ENCODE measurements around the gene MEIS1.

DNA sequence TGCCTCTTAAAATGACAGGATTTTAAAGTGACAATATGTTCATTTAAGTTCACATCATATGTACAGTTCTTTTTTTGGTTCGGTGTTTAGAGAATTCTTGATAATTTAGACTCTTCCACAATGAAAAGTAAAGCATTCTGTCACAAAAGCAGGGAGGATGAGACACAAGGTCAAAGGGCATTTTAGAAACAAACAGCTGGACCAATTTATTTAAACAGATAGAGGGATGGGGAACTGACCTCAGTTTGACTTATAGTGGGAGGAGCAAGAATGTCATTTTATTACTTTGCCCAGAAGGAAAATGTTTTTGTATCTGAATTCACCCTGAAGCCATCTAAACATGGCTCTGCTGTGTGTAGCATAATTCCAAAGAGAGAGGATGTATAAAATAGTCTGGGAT is 128.5 kb downstream of the MEIS1 start:
- TF ChIP-seq, protein P1, sequence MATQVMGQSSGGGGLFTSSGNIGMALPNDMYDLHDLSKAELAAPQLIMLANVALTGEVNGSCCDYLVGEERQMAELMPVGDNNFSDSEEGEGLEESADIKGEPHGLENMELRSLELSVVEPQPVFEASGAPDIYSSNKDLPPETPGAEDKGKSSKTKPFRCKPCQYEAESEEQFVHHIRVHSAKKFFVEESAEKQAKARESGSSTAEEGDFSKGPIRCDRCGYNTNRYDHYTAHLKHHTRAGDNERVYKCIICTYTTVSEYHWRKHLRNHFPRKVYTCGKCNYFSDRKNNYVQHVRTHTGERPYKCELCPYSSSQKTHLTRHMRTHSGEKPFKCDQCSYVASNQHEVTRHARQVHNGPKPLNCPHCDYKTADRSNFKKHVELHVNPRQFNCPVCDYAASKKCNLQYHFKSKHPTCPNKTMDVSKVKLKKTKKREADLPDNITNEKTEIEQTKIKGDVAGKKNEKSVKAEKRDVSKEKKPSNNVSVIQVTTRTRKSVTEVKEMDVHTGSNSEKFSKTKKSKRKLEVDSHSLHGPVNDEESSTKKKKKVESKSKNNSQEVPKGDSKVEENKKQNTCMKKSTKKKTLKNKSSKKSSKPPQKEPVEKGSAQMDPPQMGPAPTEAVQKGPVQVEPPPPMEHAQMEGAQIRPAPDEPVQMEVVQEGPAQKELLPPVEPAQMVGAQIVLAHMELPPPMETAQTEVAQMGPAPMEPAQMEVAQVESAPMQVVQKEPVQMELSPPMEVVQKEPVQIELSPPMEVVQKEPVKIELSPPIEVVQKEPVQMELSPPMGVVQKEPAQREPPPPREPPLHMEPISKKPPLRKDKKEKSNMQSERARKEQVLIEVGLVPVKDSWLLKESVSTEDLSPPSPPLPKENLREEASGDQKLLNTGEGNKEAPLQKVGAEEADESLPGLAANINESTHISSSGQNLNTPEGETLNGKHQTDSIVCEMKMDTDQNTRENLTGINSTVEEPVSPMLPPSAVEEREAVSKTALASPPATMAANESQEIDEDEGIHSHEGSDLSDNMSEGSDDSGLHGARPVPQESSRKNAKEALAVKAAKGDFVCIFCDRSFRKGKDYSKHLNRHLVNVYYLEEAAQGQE (IDR thresholded peaks at IDR 0.05; ENCODE audit: insufficient read depth in 1 of 2, low read depth in 2 of 2, low read length in 2 of 2): no peak
- no peak for TF ChIP-seq POLR2AphosphoS5 (IDR thresholded peaks at IDR 0.05; ENCODE audit: low read depth, low read length)
- no peak for TF ChIP-seq TAF1 (IDR thresholded peaks at IDR 0.05; ENCODE audit: borderline replicate concordance, insufficient read depth, low read length)
- no peak for TF ChIP-seq FOXP2 (optimal IDR thresholded peaks at IDR 0.05; ENCODE audit: borderline replicate concordance, extremely low read depth, extremely low read length, insufficient read depth)
- no peak for TF ChIP-seq SIN3A (IDR thresholded peaks at IDR 0.05; ENCODE audit: borderline replicate concordance, insufficient read depth, low read length)

Measured in PFSK-1 (cell line).